ENCODE results near the gene TTC29. TPM values are rescaled to one million over a fixed set of nuclear protein-coding genes. Genes with fewer than 3 reads are reported as not detected.

Gene TTC29
- polyA plus RNA-seq, 1 donor (not counting 4 experiments of a cell fraction or from before 2014, with no cell fraction given), result not detected

GRCh38 chr4:146857298-146857697, 88.4 kb downstream of the TTC29 start:
- no peak overlapping the region for H3K4me2 ChIP-seq (ENCODE audit: control insufficient read depth, extremely low read depth, insufficient read depth, low read depth, low read length)
- no peak for FAIRE-seq
- no peaks in the 10 kb centered on the region for H3K9me1 ChIP-seq (ENCODE audit: control insufficient read depth, extremely low read depth, insufficient read depth, low read length)
- H3K79me2 ChIP-seq (ENCODE audit: control insufficient read depth, insufficient read depth, low read length), result no peaks in the 10 kb centered on the region
- no peak overlapping the region for H3K27ac ChIP-seq (ENCODE audit: control insufficient read depth, insufficient read depth, low read length)
- H2AFZ ChIP-seq (ENCODE audit: control insufficient read depth, low read length), result no peak overlapping the region
- no peak for DNase-seq (ENCODE audit: low read depth, low spot score)
- H3K36me3 ChIP-seq (ENCODE audit: control insufficient read depth in 2 of 2, extremely low read depth in 1 of 2, insufficient read depth in 2 of 2, low read length in 2 of 2), result no peaks in the 10 kb centered on the region
- no peak overlapping the region for H3K9ac ChIP-seq (ENCODE audit: control insufficient read depth, extremely low read depth, insufficient read depth, low read length)
- H4K20me1 ChIP-seq (ENCODE audit: control insufficient read depth, extremely low read depth, insufficient read depth, low read length), result no peaks in the 10 kb centered on the region
- peaks cover 8% of the 10 kb centered on the region for H3K27me3 ChIP-seq (ENCODE audit: control insufficient read depth, extremely low read depth, insufficient read depth, low read length)
- TF ChIP-seq CTCF (optimal IDR thresholded peaks at IDR 0.05 in 1 of 3, IDR thresholded peaks at IDR 0.05 in 1 of 3, conservative IDR thresholded peaks at IDR 0.05 in 1 of 3; ENCODE audit: extremely low read depth in 1 of 3, insufficient read depth in 2 of 3, low read length in 3 of 3) (no peak), EZH2 (IDR thresholded peaks at IDR 0.05; ENCODE audit: low read length) (no peak)
- no peaks in the 10 kb centered on the region for H3K4me1 ChIP-seq (ENCODE audit: control insufficient read depth, extremely low read depth, insufficient read depth, low read length)
- dilution Hi-C loops (cut with MboI; ENCODE audit: extremely low pct_ligation_motif_present, low sequenced_read_pairs), result no loop called here
- no peak overlapping the region for H3K4me3 ChIP-seq (ENCODE audit: control insufficient read depth in 2 of 3, extremely low read depth in 1 of 3, insufficient read depth in 2 of 3, low read depth in 1 of 3, low read length in 3 of 3)
- H3K9me3 ChIP-seq (ENCODE audit: control insufficient read depth, low read depth, low read length), result no peaks in the 10 kb centered on the region

DNA sequence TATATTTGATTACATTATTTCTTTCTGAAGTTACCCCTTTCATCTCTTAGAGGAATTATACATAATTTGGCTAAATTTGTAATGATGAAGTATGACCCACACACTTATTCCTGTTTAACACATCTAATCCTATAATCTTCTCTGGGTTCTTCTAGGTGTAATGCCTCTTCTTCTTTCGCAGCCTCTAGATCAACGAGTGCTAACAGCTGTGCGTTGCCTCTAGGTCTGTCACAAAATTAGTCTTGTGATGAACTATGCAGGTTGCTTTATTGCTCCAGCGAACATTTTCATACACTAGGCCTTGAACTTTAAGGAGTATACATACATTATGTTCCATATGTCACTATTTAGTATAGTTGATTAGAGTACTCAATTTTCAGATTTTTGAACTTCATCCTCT, 89.9 kb downstream of the TTC29 start:
- Histone ChIP-seq H3K27ac (ENCODE audit: control insufficient read depth, insufficient read depth, low read length) (no peak overlapping the region), H3K79me2 (ENCODE audit: control insufficient read depth, insufficient read depth, low read length) (no peaks in the 10 kb centered on the region), H3K36me3 (ENCODE audit: control insufficient read depth in 2 of 2, extremely low read depth in 1 of 2, insufficient read depth in 2 of 2, low read length in 2 of 2) (no peaks in the 10 kb centered on the region), H3K4me1 (ENCODE audit: control insufficient read depth, extremely low read depth, insufficient read depth, low read length) (no peaks in the 10 kb centered on the region), H3K9me1 (ENCODE audit: control insufficient read depth, extremely low read depth, insufficient read depth, low read length) (no peaks in the 10 kb centered on the region), H2AFZ (ENCODE audit: control insufficient read depth, low read length) (no peak overlapping the region), H3K4me3 (ENCODE audit: control insufficient read depth in 2 of 3, extremely low read depth in 1 of 3, insufficient read depth in 2 of 3, low read depth in 1 of 3, low read length in 3 of 3) (no peak overlapping the region), H3K9ac (ENCODE audit: control insufficient read depth, extremely low read depth, insufficient read depth, low read length) (no peak overlapping the region), H4K20me1 (ENCODE audit: control insufficient read depth, extremely low read depth, insufficient read depth, low read length) (no peaks in the 10 kb centered on the region), H3K27me3 (ENCODE audit: control insufficient read depth, extremely low read depth, insufficient read depth, low read length) (peaks cover 8% of the 10 kb centered on the region), H3K4me2 (ENCODE audit: control insufficient read depth, extremely low read depth, insufficient read depth, low read depth, low read length) (no peak overlapping the region), H3K9me3 (ENCODE audit: control insufficient read depth, low read depth, low read length) (no peaks in the 10 kb centered on the region)
- dilution Hi-C loops (cut with MboI; ENCODE audit: extremely low pct_ligation_motif_present, low sequenced_read_pairs), result no loop called here
- DNase-seq (ENCODE audit: low read depth, low spot score), result no peak
- FAIRE-seq, result no peak
- no peak for TF ChIP-seq CTCF (optimal IDR thresholded peaks at IDR 0.05 in 1 of 3, IDR thresholded peaks at IDR 0.05 in 1 of 3, conservative IDR thresholded peaks at IDR 0.05 in 1 of 3; ENCODE audit: extremely low read depth in 1 of 3, insufficient read depth in 2 of 3, low read length in 3 of 3)
- TF ChIP-seq EZH2 (IDR thresholded peaks at IDR 0.05; ENCODE audit: low read length), result no peak
